ENCODE measurements around the gene C6orf120.

C6orf120 gene

DNA sequence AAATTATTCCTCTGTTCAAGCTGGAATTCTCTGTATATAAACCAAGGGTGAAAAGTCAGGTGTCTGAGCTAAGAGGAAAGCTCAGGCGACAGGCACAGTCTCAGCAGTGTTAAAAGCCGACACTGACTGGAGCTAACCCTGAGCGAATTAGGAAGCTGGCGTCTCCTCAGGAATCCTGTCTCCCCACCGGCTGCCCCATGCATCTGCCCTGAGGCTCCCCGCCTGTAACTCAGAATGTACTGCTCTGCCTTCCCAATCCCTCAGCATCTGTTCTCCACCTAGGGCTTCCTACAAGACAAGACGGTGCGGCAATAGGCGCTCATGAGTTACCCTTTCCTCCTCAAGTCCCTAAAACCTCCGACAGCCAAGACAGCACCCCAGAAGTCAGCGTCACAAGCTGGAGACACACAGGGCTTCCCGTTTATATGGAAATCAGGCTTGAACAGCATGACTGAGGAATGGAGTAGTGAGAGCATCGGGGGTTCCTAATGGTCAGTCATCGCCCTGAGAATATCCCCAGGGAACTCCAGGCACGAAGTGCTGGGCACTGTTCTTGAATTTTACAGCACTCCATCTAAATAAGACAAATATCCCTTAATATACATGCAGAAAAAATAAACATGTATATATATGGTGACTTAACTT lies 33.6 kb upstream of the C6orf120 start:
- H3K4me2 ChIP-seq (ENCODE audit: low read length) = no peak overlapping the region
- no peaks in the 10 kb centered on the region for H3K36me3 ChIP-seq (replicated peaks; ENCODE audit: low read depth, low read length)
- TF ChIP-seq, protein P1, sequence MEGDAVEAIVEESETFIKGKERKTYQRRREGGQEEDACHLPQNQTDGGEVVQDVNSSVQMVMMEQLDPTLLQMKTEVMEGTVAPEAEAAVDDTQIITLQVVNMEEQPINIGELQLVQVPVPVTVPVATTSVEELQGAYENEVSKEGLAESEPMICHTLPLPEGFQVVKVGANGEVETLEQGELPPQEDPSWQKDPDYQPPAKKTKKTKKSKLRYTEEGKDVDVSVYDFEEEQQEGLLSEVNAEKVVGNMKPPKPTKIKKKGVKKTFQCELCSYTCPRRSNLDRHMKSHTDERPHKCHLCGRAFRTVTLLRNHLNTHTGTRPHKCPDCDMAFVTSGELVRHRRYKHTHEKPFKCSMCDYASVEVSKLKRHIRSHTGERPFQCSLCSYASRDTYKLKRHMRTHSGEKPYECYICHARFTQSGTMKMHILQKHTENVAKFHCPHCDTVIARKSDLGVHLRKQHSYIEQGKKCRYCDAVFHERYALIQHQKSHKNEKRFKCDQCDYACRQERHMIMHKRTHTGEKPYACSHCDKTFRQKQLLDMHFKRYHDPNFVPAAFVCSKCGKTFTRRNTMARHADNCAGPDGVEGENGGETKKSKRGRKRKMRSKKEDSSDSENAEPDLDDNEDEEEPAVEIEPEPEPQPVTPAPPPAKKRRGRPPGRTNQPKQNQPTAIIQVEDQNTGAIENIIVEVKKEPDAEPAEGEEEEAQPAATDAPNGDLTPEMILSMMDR (IDR thresholded peaks at IDR 0.05; ENCODE audit: low read depth, low read length) = no peak
- no peak for TF ChIP-seq EZH2phosphoT487 (IDR thresholded peaks at IDR 0.05; ENCODE audit: low read depth)
- no peaks in the 10 kb centered on the region for H3K4me1 ChIP-seq (ENCODE audit: low read length)
- no peaks in the 10 kb centered on the region for H3K79me2 ChIP-seq (ENCODE audit: low read length)
- H2AFZ ChIP-seq (ENCODE audit: low read depth, low read length) = no peak overlapping the region
- no peak overlapping the region for H3K27ac ChIP-seq (ENCODE audit: low read length)
- H3K9ac ChIP-seq (ENCODE audit: low read length) = no peak overlapping the region
- H3K27me3 ChIP-seq (ENCODE audit: low read depth, low read length) = no peaks in the 10 kb centered on the region
- H3K4me3 ChIP-seq (ENCODE audit: low read length) = no peak overlapping the region
- no peaks in the 10 kb centered on the region for H4K20me1 ChIP-seq (ENCODE audit: insufficient read depth, low read length)
- H3K9me3 ChIP-seq (ENCODE audit: insufficient read depth, low read length) = no peaks in the 10 kb centered on the region

DNA sequence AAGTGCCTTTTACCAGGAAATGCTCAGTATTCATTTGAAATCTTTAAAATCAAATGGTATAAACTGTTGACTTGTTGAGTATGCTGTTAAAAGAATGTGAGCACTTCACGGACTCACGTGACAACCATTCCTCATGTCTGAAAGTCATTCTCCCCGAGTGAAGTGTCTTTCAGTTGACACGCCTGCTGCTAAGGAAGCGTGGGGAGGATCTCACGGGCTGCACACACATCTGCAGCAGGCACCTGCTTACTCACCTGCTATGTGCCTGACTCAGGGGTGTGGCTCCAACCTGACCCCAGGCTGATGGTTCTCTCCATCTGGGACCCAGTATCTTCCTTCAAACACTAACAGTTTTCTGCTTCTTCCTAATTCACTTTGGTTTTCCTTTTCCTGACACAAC lies 32.8 kb upstream of the C6orf120 start:
- H3K4me2 ChIP-seq (ENCODE audit: low read length) = no peak overlapping the region
- H3K27ac ChIP-seq (ENCODE audit: low read length) = no peak overlapping the region
- H3K79me2 ChIP-seq (ENCODE audit: low read length) = no peaks in the 10 kb centered on the region
- no peaks in the 10 kb centered on the region for H3K9me3 ChIP-seq (ENCODE audit: insufficient read depth, low read length)
- no peak overlapping the region for H3K4me3 ChIP-seq (ENCODE audit: low read length)
- H4K20me1 ChIP-seq (ENCODE audit: insufficient read depth, low read length) = no peaks in the 10 kb centered on the region
- H3K4me1 ChIP-seq (ENCODE audit: low read length) = no peaks in the 10 kb centered on the region
- H3K9ac ChIP-seq (ENCODE audit: low read length) = no peak overlapping the region
- no peaks in the 10 kb centered on the region for H3K27me3 ChIP-seq (ENCODE audit: low read depth, low read length)
- H2AFZ ChIP-seq (ENCODE audit: low read depth, low read length) = no peak overlapping the region
- no peak for TF ChIP-seq EZH2phosphoT487 (IDR thresholded peaks at IDR 0.05; ENCODE audit: low read depth)
- TF ChIP-seq, protein P1 (IDR thresholded peaks at IDR 0.05; ENCODE audit: low read depth, low read length) = no peak
- no peaks in the 10 kb centered on the region for H3K36me3 ChIP-seq (replicated peaks; ENCODE audit: low read depth, low read length)

DNA sequence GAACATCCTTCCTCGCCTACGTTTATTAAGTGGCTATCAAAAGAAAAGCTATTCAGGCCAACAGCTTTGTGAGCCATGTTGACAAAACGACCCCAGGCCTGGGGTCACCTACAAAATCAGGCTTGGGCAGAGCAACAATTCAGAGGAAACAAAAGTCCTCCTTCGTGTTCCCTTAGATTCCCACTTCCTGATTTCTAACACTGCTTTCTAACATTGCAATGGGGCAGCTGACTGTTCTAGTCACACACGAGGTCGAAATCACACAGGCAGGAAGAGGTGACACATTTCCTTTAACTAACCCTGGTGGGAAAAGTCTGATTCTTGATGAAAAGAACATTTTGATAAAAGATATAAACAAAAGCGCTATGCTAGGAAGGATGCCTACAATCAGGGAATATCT lies 32.0 kb upstream of the C6orf120 start:
- Histone ChIP-seq H3K79me2 (ENCODE audit: low read length) (no peaks in the 10 kb centered on the region), H3K9ac (ENCODE audit: low read length) (no peak overlapping the region), H3K27ac (ENCODE audit: low read length) (no peak overlapping the region), H3K4me1 (ENCODE audit: low read length) (no peaks in the 10 kb centered on the region), H3K36me3 (replicated peaks; ENCODE audit: low read depth, low read length) (no peaks in the 10 kb centered on the region), H3K27me3 (ENCODE audit: low read depth, low read length) (no peaks in the 10 kb centered on the region), H3K4me3 (ENCODE audit: low read length) (no peak overlapping the region), H3K4me2 (ENCODE audit: low read length) (no peak overlapping the region), H4K20me1 (ENCODE audit: insufficient read depth, low read length) (no peaks in the 10 kb centered on the region), H3K9me3 (ENCODE audit: insufficient read depth, low read length) (no peaks in the 10 kb centered on the region), H2AFZ (ENCODE audit: low read depth, low read length) (no peak overlapping the region)
- TF ChIP-seq, protein P1 (IDR thresholded peaks at IDR 0.05; ENCODE audit: low read depth, low read length) = no peak
- no peak for TF ChIP-seq EZH2phosphoT487 (IDR thresholded peaks at IDR 0.05; ENCODE audit: low read depth)

DNA sequence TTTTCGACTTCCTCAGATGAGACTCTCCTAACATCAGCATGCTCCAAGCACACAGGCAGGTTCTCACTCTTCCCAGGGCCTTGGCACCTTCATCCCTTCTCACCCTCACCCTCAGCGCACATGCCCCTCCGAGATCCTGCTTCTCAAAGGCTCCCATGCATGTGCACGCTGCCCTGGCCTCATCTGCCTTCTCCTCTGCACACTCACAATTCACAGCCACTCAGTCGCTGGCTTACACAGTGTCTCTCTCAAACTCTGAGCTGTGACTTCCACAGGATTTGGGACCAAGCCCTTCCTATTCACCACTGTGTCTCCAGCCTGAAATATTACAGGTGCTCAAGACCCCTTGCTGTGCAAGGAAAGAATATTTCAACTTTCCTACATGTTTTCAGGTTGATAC lies 30.4 kb upstream of the C6orf120 start:
- H3K4me2 ChIP-seq (ENCODE audit: low read length) = no peak overlapping the region
- no peak overlapping the region for H3K4me3 ChIP-seq (ENCODE audit: low read length)
- H3K27ac ChIP-seq (ENCODE audit: low read length) = no peak overlapping the region
- no peak overlapping the region for H2AFZ ChIP-seq (ENCODE audit: low read depth, low read length)
- H3K9ac ChIP-seq (ENCODE audit: low read length) = no peak overlapping the region
- no peaks in the 10 kb centered on the region for H3K4me1 ChIP-seq (ENCODE audit: low read length)
- no peaks in the 10 kb centered on the region for H3K36me3 ChIP-seq (replicated peaks; ENCODE audit: low read depth, low read length)
- no peaks in the 10 kb centered on the region for H3K27me3 ChIP-seq (ENCODE audit: low read depth, low read length)
- H3K79me2 ChIP-seq (ENCODE audit: low read length) = no peaks in the 10 kb centered on the region
- no peaks in the 10 kb centered on the region for H4K20me1 ChIP-seq (ENCODE audit: insufficient read depth, low read length)
- no peaks in the 10 kb centered on the region for H3K9me3 ChIP-seq (ENCODE audit: insufficient read depth, low read length)
- no peak for TF ChIP-seq EZH2phosphoT487 (IDR thresholded peaks at IDR 0.05; ENCODE audit: low read depth)
- TF ChIP-seq, protein P1 (IDR thresholded peaks at IDR 0.05; ENCODE audit: low read depth, low read length) = no peak
